ENCODE data around the gene CCDC93. TPM values are rescaled to one million over a fixed set of nuclear protein-coding genes. Genes with fewer than 3 reads are reported as not detected.

CCDC93 gene
- total and polyA plus RNA-seq, 2 of the 4 experiments (the other 2 are of a cell fraction) = 8.1 to 17.2 TPM

- Histone ChIP-seq H3K9me1 (ENCODE audit: insufficient read depth, low read length) (peaks cover 8% of the 10 kb centered on the region), H3K14ac (replicated peaks; ENCODE audit: low read depth, low read length) (no peak overlapping the region), H2AFZ (replicated peaks; ENCODE audit: low read length, poor library complexity) (no peak overlapping the region), H3K27me3 (ENCODE audit: control insufficient read depth, insufficient read depth, low read length) (no peaks in the 10 kb centered on the region), H2BK20ac (ENCODE audit: low read depth, low read length) (no peak overlapping the region), H4K8ac (ENCODE audit: low read depth in 2 of 2, low read length in 2 of 2) (no peak overlapping the region), H4K91ac (ENCODE audit: insufficient read depth, low read depth, low read length) (no peak overlapping the region), H4K20me1 (ENCODE audit: insufficient read depth, low read length) (no peaks in the 10 kb centered on the region), H3K18ac (ENCODE audit: low read depth, low read length) (no peak overlapping the region), H3K4me3 (ENCODE audit: insufficient read depth, low read depth, low read length) (no peak overlapping the region), H2BK15ac (ENCODE audit: low read depth, low read length) (no peak overlapping the region), H2BK5ac (ENCODE audit: low read depth, low read length, poor library complexity, severe bottlenecking) (no peak overlapping the region), H3K36me3 (ENCODE audit: control insufficient read depth, insufficient read depth, low read length) (peaks cover 41% of the 10 kb centered on the region), H3K4me1 (ENCODE audit: control insufficient read depth, insufficient read depth, low read length) (peaks cover 8% of the 10 kb centered on the region), H2BK120ac (ENCODE audit: low read depth, low read length) (no peak overlapping the region), H3K27ac (ENCODE audit: insufficient read depth, low read length) (no peak overlapping the region), H4K5ac (ENCODE audit: low read depth, low read length) (no peak overlapping the region), H3K56ac (ENCODE audit: extremely low read depth, insufficient read depth, low read length) (no peak overlapping the region), H3K9ac (ENCODE audit: low read depth, low read length) (no peak overlapping the region), H3K4ac (ENCODE audit: low read depth, low read length) (no peak overlapping the region), H3K9me3 (ENCODE audit: control insufficient read depth, insufficient read depth, low read length) (no peaks in the 10 kb centered on the region), H2AK5ac (ENCODE audit: low read depth, low read length) (no peak overlapping the region), H3K79me1 (ENCODE audit: low read depth in 1 of 2, low read length in 2 of 2) (no peaks in the 10 kb centered on the region; a peak in 1 of 4 replicates), H2AK9ac (replicated peaks; ENCODE audit: low read depth, low read length, poor library complexity) (no peak overlapping the region), H3K4me2 (ENCODE audit: low read depth, low read length) (no peak overlapping the region), H3K23ac (ENCODE audit: low read depth, low read length) (no peak overlapping the region)
- in situ Hi-C loops (cut with MboI; ENCODE audit: low sequenced_read_pairs) = no loop called here
- intact Hi-C loops (cut with micrococcal nuclease) = no loop called here
- WGBS, 2 experiments (ENCODE audit: extremely low coverage in 2 of 2, insufficient read length in 1 of 2) = no CpG with 5 or more reads among the region's 5 CpGs
- no peak for TF ChIP-seq RAD21 (IDR thresholded peaks at IDR 0.05; ENCODE audit: low read length)
- no peak for TF ChIP-seq RCOR1 (IDR thresholded peaks at IDR 0.05; ENCODE audit: insufficient replicate concordance, low read length)
- no peak for TF ChIP-seq RFX5 (IDR thresholded peaks at IDR 0.05; ENCODE audit: low read depth, low read length)
- no peak for TF ChIP-seq CHD1 (IDR thresholded peaks at IDR 0.05; ENCODE audit: low read depth, low read length)
- TF ChIP-seq FOS (IDR thresholded peaks at IDR 0.05; ENCODE audit: low read depth, low read length) = no peak
- TF ChIP-seq SMC3 (IDR thresholded peaks at IDR 0.05; ENCODE audit: low read depth, low read length) = no peak
- TF ChIP-seq MAZ (IDR thresholded peaks at IDR 0.05; ENCODE audit: borderline replicate concordance, low read depth, low read length) = no peak
- no peak for TF ChIP-seq NFE2L2 (IDR thresholded peaks at IDR 0.05; ENCODE audit: low read depth, low read length)
- no peak for TF ChIP-seq CEBPB (IDR thresholded peaks at IDR 0.05; ENCODE audit: low read depth, low read length)
- no peak for TF ChIP-seq CTCF (conservative IDR thresholded peaks at IDR 0.05; ENCODE audit: low read depth, low read length)
- no peak for TF ChIP-seq BHLHE40 (IDR thresholded peaks at IDR 0.05; ENCODE audit: low read depth, low read length)
- TF ChIP-seq MXI1 (IDR thresholded peaks at IDR 0.05; ENCODE audit: borderline replicate concordance, low read depth, low read length) = no peak
- TF ChIP-seq ELK1 (IDR thresholded peaks at IDR 0.05; ENCODE audit: borderline replicate concordance, low read depth, low read length) = no peak
- TF ChIP-seq POLR2A (IDR thresholded peaks at IDR 0.05; ENCODE audit: low read depth, low read length) = no peak
- no peak for TF ChIP-seq MAFK (IDR thresholded peaks at IDR 0.05; ENCODE audit: low read depth, low read length)
- TF ChIP-seq USF2 (IDR thresholded peaks at IDR 0.05; ENCODE audit: low read depth, low read length) = no peak
- ChIA-PET POLR2A (ENCODE audit: unreplicated experiment) (no interaction called here), CTCF (interaction anchor here (0.8 to 1.5 kb wide), 2 partner anchors 36 to 131 kb away, joined by 3 to 4 read pairs; partner anchors contain the start of gene DDX18)
- ATAC-seq (ENCODE audit: low read depth) (no peak), DNase-seq (no peak)
- dilution Hi-C loops (cut with HindIII; ENCODE audit: low sequenced_read_pairs, unreplicated experiment) = no loop called here
- no TSS peak for BruUV-seq (replicated peaks)
Observed at GRCh38 chr2:117945296-117945695, 68.6 kb downstream of the CCDC93 start.

Data from IMR-90 (cell line).